Activated T-helper 17 cell treated with anti-CD3 and anti-CD28 coated beads, Interleukin-2, amount 50 U/mL, for 72 hours (primary cell): ENCODE measurements around the gene ZNF865. TPM values are rescaled to one million over a fixed set of nuclear protein-coding genes. Genes with fewer than 3 reads are reported as not detected.
"Not testable (repeated sequence)": the region's sequence is repeated elsewhere in the genome, so short reads cannot be mapped to it uniquely, and the experiment has no call there.

Experiments
- ATAC-seq: fragments of 150-1000 bp; cut with Tn5 transposase; replicated peaks from 2 replicates; pipeline ENCODE4 v1.10.0; 2021; ENCODE audit warnings: mild to moderate bottlenecking, moderate library complexity
- H3K27ac Mint-ChIP-seq: one replicate; pipeline ENCODE4 v1.8.0; 2022; ENCODE audit warnings: mixed read lengths
- H3K27me3 Mint-ChIP-seq: one replicate; pipeline ENCODE4 v1.8.0; 2022; ENCODE audit warnings: mixed read lengths
- H3K36me3 Mint-ChIP-seq: one replicate; pipeline ENCODE4 v1.8.0; 2022; ENCODE audit warnings: low read depth, mild to moderate bottlenecking, mixed read lengths
- H3K4me1 Mint-ChIP-seq: one replicate; pipeline ENCODE4 v1.8.0; 2022; ENCODE audit warnings: mixed read lengths
- H3K4me3 Mint-ChIP-seq: one replicate; pipeline ENCODE4 v1.8.0; 2022; ENCODE audit warnings: mild to moderate bottlenecking, mixed read lengths
- H3K9me3 Mint-ChIP-seq: one replicate; pipeline ENCODE4 v1.8.0; 2022; ENCODE audit warnings: mixed read lengths
- total RNA-seq, 2 donors: library from RNA; stranded (reverse); gene quantifications; one replicate each; pipeline ENCODE4 v1.2.3, GENCODE V29; 2022

The ZNF865 gene
- total RNA-seq, 2 donors from 2014 or later = 11.9 to 13.2 TPM

DNA sequence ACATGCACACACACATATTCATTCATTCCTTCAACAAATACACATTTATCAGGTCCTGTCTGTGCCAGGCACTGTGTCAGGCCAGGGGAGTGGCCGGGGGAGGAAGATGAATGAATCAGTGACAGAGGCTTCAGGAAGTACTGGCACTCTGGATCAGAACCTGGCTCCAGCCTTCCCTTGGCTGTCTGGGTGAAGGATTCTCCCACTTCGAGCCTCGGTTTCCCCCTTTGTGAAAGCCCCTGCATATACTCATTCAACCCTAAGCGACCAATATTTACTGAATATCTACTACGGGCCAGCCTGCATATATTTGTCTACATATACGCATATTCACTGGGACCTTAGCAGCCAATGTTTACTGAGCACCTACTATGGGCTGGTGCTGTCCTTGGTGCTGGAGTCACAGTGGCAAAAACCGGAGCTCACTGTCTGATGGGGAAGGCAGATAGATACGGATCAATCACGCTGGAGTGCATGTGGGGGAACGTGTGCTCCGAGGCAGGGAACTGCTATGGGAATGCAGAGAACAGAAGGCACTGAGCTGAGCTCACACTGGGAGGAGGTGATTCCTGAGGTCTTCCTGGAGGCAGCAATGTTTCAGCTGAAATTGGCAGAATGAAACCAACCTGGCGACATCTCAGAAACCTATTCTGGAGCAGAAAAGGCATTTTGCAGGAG, 24.2 kb upstream of the ZNF865 start:
- H3K4me3 Mint-ChIP-seq = peak overlapping the region; percentile 79
- no peaks in the 10 kb centered on the region for H3K27me3 Mint-ChIP-seq
- ATAC-seq = peak; percentile 45
- H3K27ac Mint-ChIP-seq = peak overlapping the region; percentile 89
- no peaks in the 10 kb centered on the region for H3K9me3 Mint-ChIP-seq
- H3K4me1 Mint-ChIP-seq = peaks cover 25% of the 10 kb centered on the region
- H3K36me3 Mint-ChIP-seq = peaks cover 10% of the 10 kb centered on the region

DNA sequence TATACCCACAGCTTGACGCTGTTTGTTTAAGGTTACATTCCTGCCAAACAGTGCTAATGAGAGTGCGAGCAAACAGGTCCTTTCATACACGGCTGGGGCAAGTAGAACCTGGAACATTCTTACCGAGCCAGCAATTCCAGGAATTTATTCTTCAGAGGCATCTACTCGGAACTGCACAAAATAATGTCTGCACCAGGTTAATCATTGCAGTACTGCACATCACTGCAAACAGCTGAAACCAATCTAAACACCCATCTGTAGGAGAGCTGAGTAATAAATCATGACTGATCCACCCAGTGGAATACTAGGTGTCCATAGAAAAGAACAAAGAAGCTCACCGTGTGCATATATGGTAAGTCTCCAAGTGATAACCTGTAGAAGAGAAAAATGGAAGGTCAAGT, 23.6 kb upstream of the ZNF865 start:
- H3K27me3 Mint-ChIP-seq = no peaks in the 10 kb centered on the region
- H3K4me3 Mint-ChIP-seq = peak overlapping the region; percentile 79
- H3K36me3 Mint-ChIP-seq = peaks cover 10% of the 10 kb centered on the region
- H3K27ac Mint-ChIP-seq = peak overlapping the region; percentile 89
- peaks cover 25% of the 10 kb centered on the region for H3K4me1 Mint-ChIP-seq
- peak; percentile 20 for ATAC-seq
- no peaks in the 10 kb centered on the region for H3K9me3 Mint-ChIP-seq

DNA sequence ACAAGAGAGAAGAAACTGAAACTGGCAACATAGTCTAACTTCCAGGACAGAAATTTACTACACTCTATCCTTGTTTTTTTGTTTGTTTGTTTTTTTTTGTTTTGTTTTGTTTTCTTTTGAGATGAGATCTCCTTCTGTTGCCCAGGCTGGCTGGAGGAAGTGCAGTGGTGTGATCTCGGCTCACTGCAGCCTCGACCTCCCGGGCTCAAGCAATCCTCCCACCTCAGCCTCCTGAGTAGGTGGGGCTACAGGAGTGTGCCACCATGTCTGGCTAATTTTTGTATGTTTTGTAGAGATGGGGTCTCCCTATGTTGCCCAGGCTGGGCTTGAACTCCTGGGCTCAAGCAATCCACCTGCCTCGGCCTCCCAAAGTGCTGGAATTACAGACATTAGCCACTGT, 23.2 kb upstream of the ZNF865 start:
- peak overlapping the region; percentile 79 for H3K4me3 Mint-ChIP-seq

DNA sequence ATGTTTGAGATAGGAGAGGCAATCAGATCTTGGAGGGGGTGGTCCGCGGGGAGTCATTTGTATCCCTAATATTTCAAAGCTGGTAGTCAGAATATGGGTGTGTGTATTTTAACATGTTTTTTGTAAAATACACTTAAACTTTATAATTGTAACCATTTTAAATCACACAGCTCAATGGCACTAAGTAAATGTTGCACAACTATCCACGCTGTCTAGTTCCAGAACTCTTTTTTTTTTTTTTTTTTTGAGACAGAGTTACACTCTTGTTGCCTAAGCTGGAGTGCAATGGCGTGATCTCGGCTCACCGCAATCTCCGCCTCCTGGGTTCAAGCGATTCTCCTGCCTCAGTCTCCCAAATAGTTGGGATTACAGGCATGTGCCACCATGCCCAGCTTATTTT, 21.6 kb upstream of the ZNF865 start:
- peaks cover 25% of the 10 kb centered on the region for H3K4me1 Mint-ChIP-seq
- not testable (repeated sequence) for H3K27me3 Mint-ChIP-seq, H3K27ac Mint-ChIP-seq, ATAC-seq, H3K4me3 Mint-ChIP-seq, H3K36me3 Mint-ChIP-seq, H3K9me3 Mint-ChIP-seq

More for the DNA sequence above, 23.2 kb upstream of the ZNF865 start:
- not testable (repeated sequence) for H3K36me3 Mint-ChIP-seq, H3K27ac Mint-ChIP-seq, ATAC-seq, H3K27me3 Mint-ChIP-seq, H3K9me3 Mint-ChIP-seq
- H3K4me1 Mint-ChIP-seq = peaks cover 25% of the 10 kb centered on the region

DNA sequence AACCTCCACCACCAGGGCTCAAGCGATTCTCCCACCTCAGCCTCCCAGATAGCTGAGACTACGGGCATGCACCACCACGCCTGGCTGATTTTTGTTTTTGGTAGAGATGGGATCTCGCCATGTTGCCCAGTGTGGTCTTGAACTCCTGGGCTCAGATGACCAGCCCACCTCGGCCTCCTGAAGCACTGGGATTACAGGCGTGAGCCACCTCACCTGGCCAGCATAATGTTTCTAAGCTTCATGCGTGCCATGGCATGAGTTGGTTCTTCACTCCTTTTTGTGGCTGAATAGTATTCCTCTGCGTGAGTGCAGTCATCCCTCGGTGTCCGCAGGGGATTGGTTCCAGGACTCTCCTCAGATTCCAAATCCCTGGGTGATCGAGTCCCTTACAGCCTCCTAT, 20.6 kb upstream of the ZNF865 start:
- Mint-ChIP-seq H3K27ac (peak overlapping the region; percentile 9), H3K36me3 (peaks cover 4% of the 10 kb centered on the region), H3K9me3 (no peaks in the 10 kb centered on the region), H3K27me3 (no peaks in the 10 kb centered on the region), H3K4me3 (peak overlapping the region; percentile 80), H3K4me1 (peaks cover 20% of the 10 kb centered on the region)
- ATAC-seq = no peak

DNA sequence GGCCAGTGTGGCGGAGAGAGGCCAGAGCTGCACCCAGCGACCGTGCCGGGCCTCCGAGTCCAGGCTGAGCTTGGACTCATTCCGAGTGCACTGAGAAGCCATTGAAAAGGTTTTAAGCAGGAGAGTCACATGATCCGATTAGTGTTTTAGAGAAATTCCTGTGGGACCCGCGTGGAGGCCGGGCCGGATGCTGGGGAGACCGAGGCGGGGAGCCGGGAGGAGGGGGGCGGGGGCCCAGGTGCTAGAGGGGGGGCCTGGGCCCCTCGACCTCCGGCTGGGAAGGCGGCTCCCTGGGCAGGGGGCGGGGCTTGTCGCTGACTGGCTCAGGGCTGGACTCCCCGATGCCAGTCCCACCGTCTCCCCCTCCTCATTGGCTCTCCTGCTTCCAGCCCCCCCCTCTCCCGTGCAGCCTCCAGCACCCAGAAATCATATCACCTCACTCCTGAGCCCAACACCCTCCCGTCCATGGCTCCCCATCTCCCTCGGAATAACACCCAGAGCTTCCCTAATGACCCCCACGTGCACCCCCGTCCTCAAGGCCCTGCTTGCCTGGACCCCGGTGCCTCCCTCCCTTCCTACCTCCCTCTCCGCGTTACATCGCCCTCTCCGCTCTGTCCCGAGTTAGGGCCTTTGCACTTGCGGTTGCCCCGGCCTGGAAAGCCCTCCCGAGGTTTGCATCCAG, 19.6 kb upstream of the ZNF865 start:
- Mint-ChIP-seq H3K27me3 (no peaks in the 10 kb centered on the region), H3K4me3 (peak overlapping the region; percentile 80), H3K9me3 (no peaks in the 10 kb centered on the region), H3K36me3 (no peaks in the 10 kb centered on the region), H3K4me1 (peaks cover 17% of the 10 kb centered on the region), H3K27ac (peak overlapping the region; percentile 9)
- peak; percentile 24 for ATAC-seq

DNA sequence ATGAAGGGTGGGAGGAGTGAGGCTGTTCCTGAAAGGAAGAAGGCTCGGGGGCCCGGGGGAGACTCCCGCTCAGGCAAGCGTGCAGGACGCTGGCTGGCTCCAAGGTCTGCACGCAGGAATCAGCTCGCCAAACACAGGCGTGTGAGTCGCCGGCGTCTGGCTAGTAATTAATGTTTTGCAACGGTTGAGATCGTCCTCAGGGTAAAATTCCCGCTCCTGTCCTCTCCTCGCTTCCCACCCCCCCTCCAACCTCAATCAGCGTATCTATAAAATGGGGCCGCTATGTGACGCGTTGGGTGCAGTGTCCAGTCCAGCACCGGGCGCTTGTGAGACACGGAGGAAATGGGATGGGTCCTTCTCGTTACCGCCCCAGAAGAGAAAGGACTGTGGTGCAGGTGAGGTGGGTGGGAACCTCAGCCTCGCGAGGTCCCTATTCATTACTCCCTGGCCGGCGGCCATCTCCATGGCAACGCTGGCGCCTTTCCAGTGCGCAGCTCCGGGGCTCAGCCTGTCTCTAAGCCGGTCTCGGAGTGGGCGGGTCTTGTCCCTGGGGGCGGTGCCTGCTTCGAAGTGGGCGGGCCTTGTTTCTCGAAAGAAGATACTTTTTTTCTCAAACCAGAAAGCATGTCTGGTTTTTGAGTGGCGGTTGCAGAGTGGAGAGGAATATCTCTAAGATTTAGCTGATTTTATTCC, 18.3 kb upstream of the ZNF865 start:
- H3K27ac Mint-ChIP-seq = peak overlapping the region; percentile 54
- H3K27me3 Mint-ChIP-seq = no peaks in the 10 kb centered on the region
- H3K4me1 Mint-ChIP-seq = peaks cover 6% of the 10 kb centered on the region
- H3K36me3 Mint-ChIP-seq = peaks cover 8% of the 10 kb centered on the region
- peak; percentile 98 for ATAC-seq
- H3K9me3 Mint-ChIP-seq = no peaks in the 10 kb centered on the region
- H3K4me3 Mint-ChIP-seq = peak overlapping the region; percentile 80

DNA sequence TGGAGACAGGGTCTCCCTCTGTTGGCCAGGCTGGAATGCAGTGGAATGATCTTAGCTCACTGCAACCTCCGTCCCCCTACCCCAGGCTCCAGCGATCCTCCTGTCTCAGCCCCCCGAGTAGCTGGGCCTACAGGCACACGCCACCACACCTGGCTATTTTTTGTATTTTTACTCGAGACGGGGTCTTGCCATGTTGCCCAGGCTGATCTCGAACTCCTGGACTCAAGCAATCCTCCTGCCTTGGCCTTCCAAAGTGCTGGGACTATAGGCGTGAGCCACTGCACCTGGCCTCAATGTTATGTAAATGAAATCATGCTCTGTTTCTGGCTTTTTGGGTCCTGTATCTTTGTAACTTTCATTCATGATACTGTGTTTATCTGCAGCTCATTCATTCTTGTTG, 16.7 kb upstream of the ZNF865 start:
- no peaks in the 10 kb centered on the region for H3K9me3 Mint-ChIP-seq

DNA sequence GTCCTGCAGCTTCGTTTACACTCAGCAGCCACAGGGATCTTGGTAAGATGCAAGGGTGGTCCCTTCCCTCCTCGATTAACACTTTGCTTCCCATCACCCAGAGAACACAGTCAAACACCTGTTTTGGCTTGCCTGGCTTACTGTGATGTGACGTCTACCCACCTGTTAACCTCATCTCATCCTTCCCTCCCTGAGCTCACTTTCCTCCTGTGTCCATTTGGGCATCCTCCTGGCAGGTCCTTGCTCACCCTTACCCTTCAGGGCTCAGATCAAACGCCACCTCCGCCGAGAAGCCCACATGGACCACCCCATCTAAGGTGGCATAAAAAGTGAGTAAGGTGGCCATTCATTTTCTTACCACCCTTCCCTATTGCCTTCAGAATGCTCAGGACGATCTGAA, 15.3 kb upstream of the ZNF865 start:
- no peak overlapping the region for H3K27ac Mint-ChIP-seq
- H3K4me1 Mint-ChIP-seq = peaks cover 5% of the 10 kb centered on the region
- no peak overlapping the region for H3K4me3 Mint-ChIP-seq
- H3K36me3 Mint-ChIP-seq = peaks cover 19% of the 10 kb centered on the region
- H3K27me3 Mint-ChIP-seq = no peaks in the 10 kb centered on the region
- ATAC-seq = no peak
- no peaks in the 10 kb centered on the region for H3K9me3 Mint-ChIP-seq

More for the DNA sequence above, 16.7 kb upstream of the ZNF865 start:
- no peaks in the 10 kb centered on the region for H3K27me3 Mint-ChIP-seq
- H3K4me3 Mint-ChIP-seq = no peak overlapping the region
- peaks cover 6% of the 10 kb centered on the region for H3K4me1 Mint-ChIP-seq
- no peak overlapping the region for H3K27ac Mint-ChIP-seq
- ATAC-seq = no peak
- peaks cover 11% of the 10 kb centered on the region for H3K36me3 Mint-ChIP-seq

DNA sequence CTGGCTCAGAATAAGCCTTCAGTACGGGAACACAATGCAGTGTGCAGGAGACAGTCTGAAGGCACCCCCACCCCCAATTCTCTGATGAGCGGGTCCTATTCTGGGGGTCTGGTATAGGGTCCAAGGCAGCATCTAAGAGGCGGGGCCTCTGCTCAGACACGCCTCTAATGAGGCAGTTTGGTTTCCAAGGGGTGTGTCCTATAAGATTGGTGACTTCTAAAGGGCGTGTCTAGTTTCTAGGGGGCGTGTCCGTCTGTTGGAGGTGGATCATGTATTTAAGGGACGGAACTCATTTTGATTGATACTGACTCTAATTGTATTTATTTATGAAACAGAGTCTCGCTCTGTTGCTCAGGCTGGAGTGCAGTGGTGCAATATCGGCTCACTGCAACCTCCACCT, 14.8 kb upstream of the ZNF865 start:
- no peak for ATAC-seq

DNA sequence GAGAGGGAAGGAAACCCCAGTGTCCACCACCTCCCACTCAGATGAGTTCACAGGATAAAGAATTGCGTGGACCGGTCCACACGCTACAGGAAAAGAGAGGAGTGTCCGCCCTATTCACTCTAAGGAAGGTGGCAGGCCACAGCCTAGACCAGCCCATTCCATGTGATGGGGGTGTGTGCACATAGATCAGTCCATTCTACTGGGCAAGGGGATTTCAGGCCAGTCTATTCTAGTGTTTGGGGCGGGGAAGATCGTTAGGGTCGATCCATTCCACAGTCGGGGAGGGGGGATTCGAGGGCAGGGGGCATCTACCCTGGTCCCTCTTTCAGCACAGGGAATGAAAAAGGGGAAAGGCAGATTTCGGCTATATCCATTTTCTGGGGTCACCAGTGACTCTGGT, 13.9 kb upstream of the ZNF865 start:
- no peak overlapping the region for H3K4me3 Mint-ChIP-seq
- no peaks in the 10 kb centered on the region for H3K4me1 Mint-ChIP-seq
- no peaks in the 10 kb centered on the region for H3K9me3 Mint-ChIP-seq
- ATAC-seq = no peak
- H3K27me3 Mint-ChIP-seq = no peaks in the 10 kb centered on the region
- peaks cover 34% of the 10 kb centered on the region for H3K36me3 Mint-ChIP-seq
- no peak overlapping the region for H3K27ac Mint-ChIP-seq

More for the DNA sequence above, 14.8 kb upstream of the ZNF865 start:
- Mint-ChIP-seq H3K36me3 (peaks cover 24% of the 10 kb centered on the region), H3K4me3 (no peak overlapping the region), H3K27ac (no peak overlapping the region), H3K4me1 (no peaks in the 10 kb centered on the region), H3K9me3 (no peaks in the 10 kb centered on the region), H3K27me3 (no peaks in the 10 kb centered on the region)

DNA sequence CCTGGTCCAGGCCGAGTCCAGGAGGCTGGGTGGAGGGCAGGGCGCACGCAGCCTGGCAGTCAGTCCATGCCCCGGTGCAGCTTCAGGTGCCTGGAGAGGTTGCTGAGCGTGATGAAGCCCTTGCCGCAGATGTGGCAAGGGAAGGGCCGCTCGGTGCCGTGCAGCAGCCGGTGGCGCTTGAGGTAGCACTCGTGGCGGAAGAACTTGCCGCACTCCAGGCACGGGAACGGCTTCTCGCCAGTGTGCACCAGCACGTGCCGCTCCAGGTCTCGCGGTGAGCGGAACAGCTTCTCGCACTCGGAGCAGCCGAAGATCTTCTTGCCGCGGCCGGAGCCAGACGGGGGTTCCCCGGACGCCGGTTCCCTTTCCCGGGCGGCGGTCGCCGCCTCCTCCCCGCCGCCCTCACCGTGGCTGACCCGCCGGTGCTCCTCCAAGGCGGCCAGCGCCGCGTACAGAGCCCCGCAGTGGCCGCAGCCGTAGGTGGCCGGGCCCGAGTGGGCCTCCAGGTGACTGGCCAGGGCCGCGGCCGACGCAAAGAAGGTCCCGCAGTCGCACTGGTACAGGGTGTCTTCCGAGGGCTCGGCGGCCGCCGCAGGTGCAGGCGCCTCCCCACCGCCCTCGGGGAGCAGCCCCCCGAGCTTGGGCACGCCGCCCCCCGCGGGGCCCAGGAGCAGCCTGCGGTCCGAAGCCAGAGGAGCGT, 12.9 kb upstream of the ZNF865 start:
- H3K4me3 Mint-ChIP-seq = no peak overlapping the region
- no peaks in the 10 kb centered on the region for H3K27me3 Mint-ChIP-seq
- peaks cover 40% of the 10 kb centered on the region for H3K36me3 Mint-ChIP-seq
- no peaks in the 10 kb centered on the region for H3K9me3 Mint-ChIP-seq
- no peak for ATAC-seq
- no peaks in the 10 kb centered on the region for H3K4me1 Mint-ChIP-seq
- no peak overlapping the region for H3K27ac Mint-ChIP-seq

DNA sequence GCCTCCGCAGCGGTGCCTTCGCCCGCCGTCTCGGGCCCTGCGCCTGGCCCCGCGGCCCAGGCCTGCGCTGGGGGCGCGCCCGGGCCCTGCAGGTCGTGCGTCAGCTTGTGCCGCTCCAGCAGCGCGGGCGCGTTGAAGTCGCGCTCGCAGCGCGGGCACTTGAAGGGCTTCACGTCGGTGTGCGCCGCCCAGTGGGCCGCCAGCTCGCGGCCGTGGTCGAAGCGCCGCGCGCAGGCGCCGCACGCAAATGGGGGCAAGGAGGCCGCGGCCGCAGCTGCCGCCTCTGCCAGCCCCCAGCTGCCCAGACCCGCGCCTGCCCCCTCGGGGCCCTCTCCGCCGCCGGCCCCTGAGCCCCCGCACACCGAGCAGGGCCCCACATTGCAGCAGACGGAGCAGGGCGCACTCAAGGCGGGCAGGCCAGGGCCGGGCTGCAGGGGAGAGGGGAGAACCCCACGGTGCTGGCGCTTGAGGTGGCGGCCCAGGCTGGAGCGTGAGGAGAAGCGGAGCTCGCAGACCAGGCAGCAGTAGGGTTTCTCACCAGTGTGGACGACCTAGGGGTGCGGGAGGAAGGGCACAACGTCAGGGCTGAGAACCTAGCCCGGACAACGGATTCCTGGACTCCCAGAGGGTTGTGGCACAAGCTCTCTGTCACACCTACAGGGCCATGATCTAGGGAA, 12.2 kb upstream of the ZNF865 start:
- no peak for ATAC-seq
- Mint-ChIP-seq H3K27ac (no peak overlapping the region), H3K4me1 (no peaks in the 10 kb centered on the region), H3K4me3 (no peak overlapping the region), H3K36me3 (peaks cover 46% of the 10 kb centered on the region), H3K27me3 (no peaks in the 10 kb centered on the region), H3K9me3 (no peaks in the 10 kb centered on the region)

DNA sequence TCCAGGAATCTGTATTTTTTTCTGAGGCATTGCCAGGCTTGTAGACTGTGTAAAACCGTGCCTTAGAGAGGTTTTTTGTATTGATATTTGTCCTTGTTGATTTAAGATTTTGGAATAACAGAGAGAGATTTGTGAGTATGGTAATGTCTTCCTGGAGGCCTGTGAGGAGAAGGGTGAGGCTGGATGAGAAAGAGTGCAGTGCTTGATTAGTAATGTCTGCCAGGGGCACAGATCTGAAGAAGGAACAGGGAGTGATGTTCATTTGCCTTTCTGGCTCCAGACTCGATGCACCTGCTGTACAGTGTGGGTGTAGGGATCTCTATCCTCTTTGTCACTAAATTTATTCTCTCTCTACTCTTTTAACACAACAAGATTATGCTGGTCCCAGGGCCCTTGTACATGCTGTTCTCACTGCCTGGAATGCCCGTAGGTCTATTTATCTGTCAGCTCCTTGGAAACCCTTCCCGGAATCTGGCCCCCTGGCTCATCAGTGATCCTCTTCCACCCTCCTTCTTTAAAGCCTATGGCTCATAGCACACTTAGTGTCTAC, 10.4 kb upstream of the ZNF865 start:
- H3K4me1 Mint-ChIP-seq = peaks cover 8% of the 10 kb centered on the region
- no peak for ATAC-seq
- H3K27me3 Mint-ChIP-seq = no peaks in the 10 kb centered on the region
- H3K4me3 Mint-ChIP-seq = no peak overlapping the region
- peaks cover 53% of the 10 kb centered on the region for H3K36me3 Mint-ChIP-seq
- H3K9me3 Mint-ChIP-seq = no peaks in the 10 kb centered on the region
- H3K27ac Mint-ChIP-seq = no peak overlapping the region
